KMS-11 (cell line): ENCODE results near the gene PLSCR3.
A peak's percentile ranks its signal among the peaks of the same experiment; 100 is the strongest.

Experiments used
- H2AFZ ChIP-seq: fragments of 200-600 bp; sonication (generic); 2 replicates; pipeline ENCODE4 v1.6.1; 2016; ENCODE audit warnings: antibody characterized with exemption, mixed run types, low read depth
- H3K27ac ChIP-seq: fragments of 200-600 bp; sonication (generic); 2 replicates; pipeline ENCODE4 v1.6.1; 2016; ENCODE audit warnings: mild to moderate bottlenecking, mixed run types
- H3K27me3 ChIP-seq: fragments of 200-600 bp; sonication (generic); 2 replicates; pipeline ENCODE4 v1.6.1; 2017; ENCODE audit warnings: mild to moderate bottlenecking, low read depth, mixed run types, moderate library complexity; ENCODE audit not compliant: insufficient read depth
- H3K36me3 ChIP-seq: fragments of 200-600 bp; sonication (generic); 2 replicates; pipeline ENCODE4 v1.6.1; 2017; ENCODE audit warnings: mild to moderate bottlenecking, mixed run types; ENCODE audit not compliant: insufficient read depth
- H3K4me1 ChIP-seq: fragments of 200-600 bp; sonication (generic); 2 replicates; pipeline ENCODE4 v1.6.1; 2016; ENCODE audit warnings: mild to moderate bottlenecking, low read depth, mixed run types; ENCODE audit not compliant: poor library complexity, severe bottlenecking
- H3K4me2 ChIP-seq: fragments of 200-600 bp; sonication (generic); 2 replicates; pipeline ENCODE4 v1.7.0; 2016; ENCODE audit warnings: mild to moderate bottlenecking, mixed run types
- H3K4me3 ChIP-seq: fragments of 200-600 bp; sonication (generic); IDR thresholded peaks from 2 replicates; pipeline ENCODE4 v1.6.1; 2017; ENCODE audit warnings: low read depth, low read length, mixed read lengths; ENCODE audit not compliant: insufficient read depth
- H3K79me2 ChIP-seq: fragments of 200-600 bp; sonication (generic); 2 replicates; pipeline ENCODE4 v1.6.1; 2016; ENCODE audit warnings: low read depth, mixed run types; ENCODE audit not compliant: insufficient read depth
- H3K9ac ChIP-seq: fragments of 200-600 bp; sonication (generic); 2 replicates; pipeline ENCODE4 v1.6.1; 2016; ENCODE audit warnings: mild to moderate bottlenecking, mixed run types
- H4K20me1 ChIP-seq: fragments of 200-600 bp; sonication (generic); 2 replicates; pipeline ENCODE4 v1.6.1; 2016; ENCODE audit warnings: mild to moderate bottlenecking, mixed run types; ENCODE audit not compliant: insufficient read depth
- TF ChIP-seq, protein P1 (sequence below): fragments of 200-600 bp; sonication (generic); conservative IDR thresholded peaks from 2 replicates; pipeline ENCODE4 v1.6.1; 2017; ENCODE audit warnings: low read depth, mild to moderate bottlenecking, antibody characterized with exemption, low read length, moderate library complexity, mixed read lengths

The PLSCR3 gene

DNA sequence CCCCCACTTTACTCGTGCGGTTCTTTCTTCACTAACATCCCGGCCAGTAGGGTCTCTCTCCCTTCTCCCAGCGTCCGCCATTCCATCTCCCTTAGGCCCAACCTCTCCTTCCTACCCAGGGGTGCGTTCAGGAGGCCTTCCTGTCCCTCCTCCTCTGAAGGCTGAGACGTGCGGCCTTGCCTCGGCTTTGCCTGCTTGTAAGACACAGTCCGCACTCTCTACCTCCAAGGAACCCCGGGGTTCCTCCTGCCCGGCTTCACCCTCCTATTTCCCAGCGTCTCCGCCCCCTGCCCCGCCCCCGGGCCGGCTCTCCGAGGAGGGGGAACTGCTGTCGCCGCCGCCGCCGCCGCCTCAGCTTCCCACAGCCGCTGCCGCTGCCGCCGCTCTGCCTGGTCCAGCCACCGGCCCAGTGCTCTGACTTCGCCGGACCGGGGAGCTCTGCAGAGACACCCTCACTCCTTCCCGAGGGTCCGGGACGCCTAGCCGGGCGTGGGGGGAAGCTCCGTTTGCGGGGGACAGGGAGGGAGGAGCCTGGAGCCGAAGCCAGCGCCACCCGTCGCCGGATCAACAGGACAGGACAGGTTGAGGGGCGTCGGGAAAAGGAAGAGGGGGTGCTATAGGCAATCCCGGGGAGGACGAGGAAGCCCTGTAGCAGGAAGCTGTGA is 43.8 kb upstream of the PLSCR3 start:
- no peak overlapping the region for H3K9ac ChIP-seq
- no peak overlapping the region for H3K4me2 ChIP-seq
- no peaks in the 10 kb centered on the region for H3K79me2 ChIP-seq
- H3K27ac ChIP-seq, result no peak overlapping the region
- no peaks in the 10 kb centered on the region for H3K27me3 ChIP-seq
- no peak overlapping the region for H2AFZ ChIP-seq
- no peak overlapping the region for H3K4me3 ChIP-seq
- no peaks in the 10 kb centered on the region for H4K20me1 ChIP-seq
- no peaks in the 10 kb centered on the region for H3K4me1 ChIP-seq
- TF ChIP-seq, protein P1, sequence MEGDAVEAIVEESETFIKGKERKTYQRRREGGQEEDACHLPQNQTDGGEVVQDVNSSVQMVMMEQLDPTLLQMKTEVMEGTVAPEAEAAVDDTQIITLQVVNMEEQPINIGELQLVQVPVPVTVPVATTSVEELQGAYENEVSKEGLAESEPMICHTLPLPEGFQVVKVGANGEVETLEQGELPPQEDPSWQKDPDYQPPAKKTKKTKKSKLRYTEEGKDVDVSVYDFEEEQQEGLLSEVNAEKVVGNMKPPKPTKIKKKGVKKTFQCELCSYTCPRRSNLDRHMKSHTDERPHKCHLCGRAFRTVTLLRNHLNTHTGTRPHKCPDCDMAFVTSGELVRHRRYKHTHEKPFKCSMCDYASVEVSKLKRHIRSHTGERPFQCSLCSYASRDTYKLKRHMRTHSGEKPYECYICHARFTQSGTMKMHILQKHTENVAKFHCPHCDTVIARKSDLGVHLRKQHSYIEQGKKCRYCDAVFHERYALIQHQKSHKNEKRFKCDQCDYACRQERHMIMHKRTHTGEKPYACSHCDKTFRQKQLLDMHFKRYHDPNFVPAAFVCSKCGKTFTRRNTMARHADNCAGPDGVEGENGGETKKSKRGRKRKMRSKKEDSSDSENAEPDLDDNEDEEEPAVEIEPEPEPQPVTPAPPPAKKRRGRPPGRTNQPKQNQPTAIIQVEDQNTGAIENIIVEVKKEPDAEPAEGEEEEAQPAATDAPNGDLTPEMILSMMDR, result no peak
- H3K36me3 ChIP-seq, result no peaks in the 10 kb centered on the region

DNA sequence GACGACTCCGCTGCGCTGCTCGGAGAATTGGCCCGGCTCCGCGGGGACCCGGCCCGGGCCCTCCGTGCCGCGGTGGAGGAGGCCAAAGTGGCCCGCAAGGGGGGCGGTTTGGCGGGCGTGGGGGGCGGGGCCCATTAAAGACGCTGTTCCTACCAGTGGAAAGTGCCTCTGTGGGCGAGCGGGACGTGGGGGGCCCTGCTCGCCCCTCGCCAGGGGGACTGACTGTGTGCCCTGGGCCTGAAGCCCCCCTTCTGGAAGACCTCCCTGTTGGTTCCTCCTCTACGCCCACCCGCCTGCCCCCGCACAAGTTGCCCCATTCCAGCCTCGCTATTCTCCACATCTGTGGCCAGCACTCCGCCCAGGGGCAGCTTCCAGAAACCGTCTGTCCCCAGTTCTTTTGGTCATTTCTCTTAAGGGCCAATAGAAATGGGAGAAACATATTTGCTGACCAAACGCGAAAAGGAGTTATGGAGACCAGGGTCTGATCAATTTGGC is 43.1 kb upstream of the PLSCR3 start:
- Histone ChIP-seq H3K4me3 (no peak overlapping the region), H3K9ac (no peak overlapping the region), H4K20me1 (no peaks in the 10 kb centered on the region), H3K79me2 (no peaks in the 10 kb centered on the region), H3K27me3 (no peaks in the 10 kb centered on the region), H3K36me3 (no peaks in the 10 kb centered on the region), H3K4me1 (no peaks in the 10 kb centered on the region), H3K27ac (no peak overlapping the region), H3K4me2 (no peak overlapping the region), H2AFZ (no peak overlapping the region)
- TF ChIP-seq, protein P1, result no peak

DNA sequence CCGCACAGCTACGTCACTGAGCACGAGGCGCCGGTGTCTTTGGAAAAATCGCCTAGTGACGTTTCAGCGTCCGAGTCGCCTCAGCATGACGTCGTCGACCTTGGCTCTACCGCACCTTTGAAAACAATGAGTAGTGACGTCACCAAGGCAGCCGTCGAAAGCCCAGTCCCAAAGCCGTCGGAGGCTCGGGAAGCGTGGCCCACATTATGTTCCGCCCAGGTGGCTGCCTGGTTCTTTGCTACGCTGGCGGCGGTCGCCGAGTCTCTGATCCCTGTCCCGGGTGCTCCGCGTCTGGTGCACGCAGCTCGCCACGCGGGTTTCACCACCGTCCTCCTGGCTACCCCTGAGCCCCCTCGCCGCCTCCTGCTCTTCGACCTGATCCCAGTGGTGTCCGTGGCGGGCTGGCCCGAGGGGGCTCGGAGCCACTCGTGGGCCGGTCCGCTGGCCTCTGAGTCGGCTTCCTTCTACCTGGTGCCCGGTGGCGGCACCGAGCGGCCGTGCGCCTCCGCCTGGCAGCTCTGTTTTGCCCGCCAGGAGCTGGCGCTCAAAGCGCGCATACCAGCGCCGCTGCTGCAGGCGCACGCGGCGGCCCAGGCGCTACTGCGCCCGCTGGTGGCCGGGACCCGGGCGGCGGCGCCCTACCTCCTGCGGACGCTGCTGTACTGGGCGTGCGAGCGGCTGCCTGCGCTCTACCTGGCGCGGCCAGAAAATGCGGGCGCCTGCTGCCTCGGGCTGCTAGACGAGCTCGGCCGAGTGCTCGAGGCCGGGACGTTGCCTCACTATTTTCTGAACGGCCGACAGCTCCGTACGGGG is 42.4 kb upstream of the PLSCR3 start:
- no peaks in the 10 kb centered on the region for H3K27me3 ChIP-seq
- H3K36me3 ChIP-seq, result no peaks in the 10 kb centered on the region
- TF ChIP-seq, protein P1, result no peak
- H2AFZ ChIP-seq, result no peak overlapping the region
- H3K27ac ChIP-seq, result no peak overlapping the region
- H3K79me2 ChIP-seq, result no peaks in the 10 kb centered on the region
- no peak overlapping the region for H3K9ac ChIP-seq
- no peak overlapping the region for H3K4me3 ChIP-seq
- no peaks in the 10 kb centered on the region for H3K4me1 ChIP-seq
- no peaks in the 10 kb centered on the region for H4K20me1 ChIP-seq
- H3K4me2 ChIP-seq, result no peak overlapping the region

DNA sequence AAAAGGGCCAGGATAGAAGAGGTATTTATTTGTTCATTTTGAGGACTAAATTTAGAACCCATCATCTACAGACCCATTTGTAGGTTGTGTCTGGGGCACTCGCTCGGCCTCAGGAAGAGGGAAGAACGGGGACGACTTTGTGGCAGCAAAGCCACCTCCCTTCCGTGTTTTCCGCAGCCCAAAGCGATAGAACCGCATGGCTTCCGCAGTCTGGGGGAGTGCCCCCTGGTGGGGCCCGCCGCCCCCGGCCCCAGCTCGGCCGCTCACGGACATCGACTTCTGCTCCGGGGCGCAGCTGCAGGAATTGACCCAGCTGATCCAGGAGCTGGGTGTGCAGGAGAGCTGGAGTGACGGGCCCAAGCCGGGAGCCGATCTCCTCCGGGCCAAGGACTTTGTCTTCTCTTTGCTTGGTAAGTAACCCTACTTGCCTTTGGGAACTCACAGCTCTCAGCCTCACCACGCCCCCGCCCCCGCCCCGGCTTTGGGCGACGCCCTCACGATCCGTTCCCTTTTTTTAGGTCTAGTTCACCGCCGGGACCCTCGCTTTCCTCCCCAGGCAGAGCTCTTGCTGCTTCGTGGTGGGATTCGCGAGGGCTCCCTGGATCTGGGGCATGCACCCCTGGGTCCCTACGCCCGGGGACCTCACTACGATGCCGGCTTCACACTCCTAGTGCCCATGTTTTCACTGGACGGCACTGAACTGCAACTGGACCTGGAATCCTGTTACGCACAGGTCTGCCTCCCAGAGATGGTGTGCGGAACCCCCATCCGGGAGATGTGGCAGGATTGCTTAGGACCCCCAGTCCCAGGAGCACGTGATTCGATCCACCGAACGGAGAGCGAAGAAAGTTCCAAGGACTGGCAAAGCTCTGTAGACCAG is 41.6 kb upstream of the PLSCR3 start:
- no peak overlapping the region for H3K27ac ChIP-seq
- H3K79me2 ChIP-seq, result no peaks in the 10 kb centered on the region
- H3K4me3 ChIP-seq, result no peak overlapping the region
- no peaks in the 10 kb centered on the region for H3K4me1 ChIP-seq
- no peaks in the 10 kb centered on the region for H4K20me1 ChIP-seq
- TF ChIP-seq, protein P1, result no peak
- peak overlapping the region; percentile 30; the same call in 1 of the 2 replicates for H2AFZ ChIP-seq
- no peaks in the 10 kb centered on the region for H3K27me3 ChIP-seq
- no peak overlapping the region for H3K9ac ChIP-seq
- H3K4me2 ChIP-seq, result no peak overlapping the region
- H3K36me3 ChIP-seq, result no peaks in the 10 kb centered on the region
